HG03469 (cell line): Measurements from ENCODE around the gene DBF4.
"Not testable (repeated sequence)": the region's sequence is repeated elsewhere in the genome, so short reads cannot be mapped to it uniquely, and the experiment has no call there.

Experiments used
- ATAC-seq: cut with Tn5 transposase; IDR thresholded peaks from one replicate; pipeline ENCODE4 v1.9.1; 2021; ENCODE audit warnings: mild to moderate bottlenecking, moderate library complexity, moderate number of reproducible peaks; ENCODE audit not compliant: unreplicated experiment

Gene DBF4

DNA sequence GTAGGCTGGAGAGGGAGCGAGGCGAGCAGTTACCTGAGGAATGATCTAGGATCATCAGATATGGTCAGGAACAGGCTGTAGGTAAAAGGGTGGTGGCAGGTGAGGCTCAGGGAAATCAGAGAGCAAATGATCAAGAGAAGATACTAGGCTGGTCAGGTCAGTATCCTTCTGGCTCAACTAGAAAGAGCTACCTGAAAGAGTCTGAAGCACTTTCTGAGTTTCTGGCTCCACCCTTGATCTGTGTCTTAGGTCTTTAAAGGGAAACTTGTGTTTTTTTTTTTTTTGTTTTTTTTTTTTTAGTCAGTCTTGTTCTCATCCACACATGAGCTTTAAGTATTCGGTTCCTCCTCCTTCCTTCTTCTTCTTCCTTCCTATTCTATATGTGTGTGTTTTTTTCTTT is 68.3 kb downstream of the DBF4 start:
- no peak for ATAC-seq

DNA sequence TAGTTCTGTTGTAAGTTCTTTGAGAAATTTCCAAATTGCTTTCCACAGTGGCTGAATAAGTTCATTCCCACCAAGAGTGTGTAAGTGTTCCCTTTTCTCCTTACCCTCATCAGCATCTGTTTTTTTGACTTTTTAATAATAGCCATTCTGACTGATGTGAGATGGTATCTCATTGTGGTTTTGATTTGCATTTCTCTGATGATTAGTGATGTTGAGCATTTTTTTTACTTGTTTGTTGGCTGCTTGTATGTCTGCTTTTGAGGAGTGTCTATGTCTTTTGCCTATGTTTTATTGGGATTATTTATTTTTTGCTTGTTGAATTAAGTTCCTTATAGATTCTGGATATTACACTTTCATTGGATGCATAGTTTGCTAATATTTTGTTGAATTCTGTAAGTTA is 69.6 kb downstream of the DBF4 start:
- not testable (repeated sequence) for ATAC-seq

DNA sequence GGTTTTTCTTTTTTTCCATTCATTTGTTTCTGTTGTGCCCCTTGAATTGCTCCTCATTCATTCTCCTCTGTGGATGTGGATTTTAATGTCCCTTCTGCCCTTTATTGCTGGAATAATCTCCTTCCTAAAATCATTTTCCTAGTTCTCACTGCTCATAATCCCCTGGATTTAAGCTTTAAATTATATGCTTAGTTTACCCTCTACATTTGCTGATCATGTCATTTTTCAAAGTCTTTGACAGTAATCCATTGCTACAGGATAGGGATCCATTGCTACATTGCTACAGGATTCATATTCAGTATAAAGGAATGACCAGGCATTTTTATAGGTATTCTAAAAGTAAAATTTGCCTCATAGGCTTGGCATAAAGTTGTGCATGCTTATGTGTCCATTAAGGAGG is 72.1 kb downstream of the DBF4 start:
- ATAC-seq: no peak
